ENCODE results near the gene IGFBP7.

DNA sequence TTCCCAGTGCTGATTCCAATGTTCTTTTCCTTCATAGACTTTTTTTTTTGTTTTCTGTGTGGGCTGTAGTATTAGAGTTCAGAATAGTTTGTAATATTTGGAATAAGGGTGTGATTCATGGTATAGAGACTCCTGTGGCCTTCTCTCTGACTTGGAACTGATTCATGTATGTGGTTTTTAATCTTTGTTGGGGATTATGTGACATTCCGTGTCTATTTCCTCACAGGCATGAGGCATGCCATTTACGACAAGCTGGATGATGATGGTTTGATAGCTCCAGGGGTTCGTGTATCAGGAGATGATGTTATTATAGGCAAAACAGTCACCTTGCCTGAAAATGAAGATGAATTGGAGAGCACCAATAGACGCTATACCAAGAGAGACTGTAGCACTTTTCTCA lies 87.1 kb downstream of the IGFBP7 start:
- TF ChIP-seq CTCF (conservative IDR thresholded peaks at IDR 0.05; ENCODE audit: low read length) (no peak), EZH2phosphoT487 (IDR thresholded peaks at IDR 0.05; ENCODE audit: borderline replicate concordance) (no peak)
